OCI-LY1 (cell line): Measurements from ENCODE around the gene LHX3.

Experiments used
- H2AFZ ChIP-seq: fragments of 200-600 bp; sonication (generic), shearing (Covaris generic); 2 replicates; pipeline ENCODE4 v1.6.0; 2014; ENCODE audit warnings: antibody characterized with exemption, mild to moderate bottlenecking, low read length
- H3F3A ChIP-seq: fragments of 200-600 bp; sonication (generic), shearing (Covaris generic); 2 replicates; pipeline ENCODE4 v1.6.0; 2014; ENCODE audit warnings: mild to moderate bottlenecking, antibody characterized with exemption, low read length, moderate library complexity; ENCODE audit not compliant: insufficient read depth
- H3K27ac ChIP-seq: fragments of 200-600 bp; sonication (generic); 2 replicates; pipeline ENCODE4 v1.5.1; 2014; ENCODE audit warnings: low read length, mixed run types, mild to moderate bottlenecking, low read depth; ENCODE audit not compliant: poor library complexity, severe bottlenecking
- H3K27me3 ChIP-seq: fragments of 200-600 bp; sonication (generic); 2 replicates; pipeline ENCODE4 v1.6.0; 2014; ENCODE audit warnings: antibody characterized with exemption, mild to moderate bottlenecking, low read length, moderate library complexity; ENCODE audit not compliant: insufficient read depth
- H3K36me3 ChIP-seq: fragments of 200-600 bp; sonication (generic); 2 replicates; pipeline ENCODE4 v1.6.1; 2014; ENCODE audit warnings: mild to moderate bottlenecking, antibody characterized with exemption, low read length, moderate library complexity, mixed read lengths; ENCODE audit not compliant: insufficient read depth
- H3K4me1 ChIP-seq: fragments of 200-600 bp; sonication (generic); 2 replicates; pipeline ENCODE4 v1.5.1; 2014; ENCODE audit warnings: mild to moderate bottlenecking, low read length, moderate library complexity; ENCODE audit not compliant: insufficient read depth, severe bottlenecking
- H3K4me2 ChIP-seq: fragments of 200-600 bp; sonication (generic), shearing (Covaris generic); 2 replicates; pipeline ENCODE4 v1.6.1; 2014; ENCODE audit warnings: low read length
- H3K4me3 ChIP-seq: fragments of 200-600 bp; sonication (generic); 2 replicates; pipeline ENCODE4 v1.5.1; 2014; ENCODE audit warnings: low read length, low read depth, mild to moderate bottlenecking, mixed read lengths; ENCODE audit not compliant: poor library complexity, severe bottlenecking
- H3K79me2 ChIP-seq: fragments of 200-600 bp; shearing (Covaris generic); 2 replicates; pipeline ENCODE4 v1.6.1; 2016; ENCODE audit warnings: mixed run types, low read length, mixed read lengths; ENCODE audit not compliant: insufficient read depth
- H3K9ac ChIP-seq: fragments of 200-600 bp; sonication (generic), shearing (Covaris generic); 2 replicates; pipeline ENCODE4 v1.6.1; 2014; ENCODE audit warnings: mild to moderate bottlenecking, low read length, mixed read lengths
- H3K9me2 ChIP-seq: fragments of 200-600 bp; sonication (generic), shearing (Covaris generic); 2 replicates; pipeline ENCODE4 v1.6.1; 2014; ENCODE audit warnings: low read depth, mild to moderate bottlenecking, low read length, mixed read lengths
- H3K9me3 ChIP-seq: fragments of 200-600 bp; shearing (Covaris generic); 2 replicates; pipeline ENCODE4 v1.6.1; 2014; ENCODE audit warnings: low read length, mixed read lengths
- H4K20me1 ChIP-seq: fragments of 200-600 bp; sonication (generic), shearing (Covaris generic); 2 replicates; pipeline ENCODE4 v1.6.0; 2016; ENCODE audit warnings: mild to moderate bottlenecking, low read length; ENCODE audit not compliant: insufficient read depth
- CTCF ChIP-seq: fragments of 200-600 bp; sonication (generic), shearing (Covaris generic); IDR thresholded peaks from 2 replicates; pipeline ENCODE4 v1.5.1; 2017; ENCODE audit warnings: mild to moderate bottlenecking, antibody characterized with exemption, low read length, moderate library complexity, mixed read lengths
- EZH2 ChIP-seq: fragments of 200-600 bp; sonication (generic), shearing (Covaris generic); IDR thresholded peaks from 2 replicates; pipeline ENCODE4 v1.8.0; 2017; ENCODE audit warnings: borderline replicate concordance, mixed run types, mild to moderate bottlenecking, antibody characterized with exemption, low read length, moderate library complexity, mixed read lengths

The LHX3 gene

GRCh38 chr9:136249877-136250559 lies 45.1 kb upstream of the LHX3 start:
- H3K4me1 ChIP-seq = peaks cover 6% of the 10 kb centered on the region
- no peaks in the 10 kb centered on the region for H3K9me3 ChIP-seq
- peaks cover 19% of the 10 kb centered on the region for H3K27me3 ChIP-seq
- no peak overlapping the region for H2AFZ ChIP-seq
- no peaks in the 10 kb centered on the region for H3K9me2 ChIP-seq
- TF ChIP-seq EZH2 (no peak), CTCF (no peak)
- no peaks in the 10 kb centered on the region; the same call in 1 of the 2 replicates for H3K79me2 ChIP-seq
- no peaks in the 10 kb centered on the region for H4K20me1 ChIP-seq
- H3K36me3 ChIP-seq = no peaks in the 10 kb centered on the region
- H3K9ac ChIP-seq = no peak overlapping the region
- no peak overlapping the region for H3K4me3 ChIP-seq
- H3K4me2 ChIP-seq = no peak overlapping the region
- no peak overlapping the region for H3K27ac ChIP-seq
- no peaks in the 10 kb centered on the region for H3F3A ChIP-seq

GRCh38 chr9:136248951-136249876 lies 44.3 kb upstream of the LHX3 start:
- peaks cover 13% of the 10 kb centered on the region for H3K4me1 ChIP-seq
- H3F3A ChIP-seq = 0 out of 2 replicates have a peak, but pooled peaks cover 1% of the 10 kb centered on the region
- H3K79me2 ChIP-seq = peaks cover under 1% of the 10 kb centered on the region
- H3K27me3 ChIP-seq = peaks cover 19% of the 10 kb centered on the region
- no peaks in the 10 kb centered on the region for H3K9me2 ChIP-seq
- no peak overlapping the region for H3K9ac ChIP-seq
- no peak overlapping the region for H2AFZ ChIP-seq
- H3K27ac ChIP-seq = no peak overlapping the region
- no peaks in the 10 kb centered on the region for H3K9me3 ChIP-seq
- 0 out of 2 replicates have a peak, but pooled peaks cover under 1% of the 10 kb centered on the region for H3K36me3 ChIP-seq
- no peaks in the 10 kb centered on the region for H4K20me1 ChIP-seq
- H3K4me2 ChIP-seq = no peak overlapping the region
- TF ChIP-seq EZH2 = no peak
- no peak for TF ChIP-seq CTCF
- H3K4me3 ChIP-seq = no peak overlapping the region

- H2AFZ ChIP-seq = no peak overlapping the region
- no peak overlapping the region for H3K4me2 ChIP-seq
- 0 out of 2 replicates have a peak, but pooled peaks cover 4% of the 10 kb centered on the region for H3K36me3 ChIP-seq
- no peak overlapping the region for H3K9ac ChIP-seq
- H3F3A ChIP-seq = peaks cover 8% of the 10 kb centered on the region; the same call in 1 of the 2 replicates
- no peaks in the 10 kb centered on the region for H3K9me3 ChIP-seq
- H3K79me2 ChIP-seq = peaks cover 11% of the 10 kb centered on the region
- H3K27ac ChIP-seq = no peak overlapping the region
- peaks cover 19% of the 10 kb centered on the region for H3K27me3 ChIP-seq
- H3K4me3 ChIP-seq = no peak overlapping the region
- H3K9me2 ChIP-seq = no peaks in the 10 kb centered on the region
- TF ChIP-seq EZH2 = no peak
- TF ChIP-seq CTCF = no peak
- peaks cover 24% of the 10 kb centered on the region for H3K4me1 ChIP-seq
- H4K20me1 ChIP-seq = no peaks in the 10 kb centered on the region
These were observed 43.2 kb upstream of the LHX3 start for GRCh38 chr9:136247947-136248637.
